Posterior vena cava (tissue), 2 donors: ENCODE measurements around the gene YIF1B. TPM values are rescaled to one million over a fixed set of nuclear protein-coding genes. Genes with fewer than 3 reads are reported as not detected.
"Not testable (repeated sequence)": the region's sequence is repeated elsewhere in the genome, so short reads cannot be mapped to it uniquely, and the experiment has no call there.

Experiments
- DNase-seq: peaks from one replicate; pipeline ENCODE4 v3.0.0-alpha.2; 2020; ENCODE audit warnings: low spot score
- intact Hi-C, 2 donors: fragments of 100-400 bp; cut with DNase I; formaldehyde crosslinking; loops; one replicate each; pipeline versions ENCODE4 v1.14.1 to v1.14.2; 2022 to 2023
- total RNA-seq, 2 donors: library from RNA; stranded (reverse); fragmentation: NEBNext Ultra II Directional; extraction: Animal tissue kit (Norgen Biotek cat#: 25700); gene quantifications; one replicate each; pipeline ENCODE4 v1.2.1, GENCODE V29; 2021
- donor health status: DM: yes; HTN: yes; CAD: no.
- donor health status: DM: yes; HTN: yes; CAD: no.

Gene YIF1B
- total RNA-seq, 2 donors from 2014 or later, result 16.5 to 23.2 TPM

DNA sequence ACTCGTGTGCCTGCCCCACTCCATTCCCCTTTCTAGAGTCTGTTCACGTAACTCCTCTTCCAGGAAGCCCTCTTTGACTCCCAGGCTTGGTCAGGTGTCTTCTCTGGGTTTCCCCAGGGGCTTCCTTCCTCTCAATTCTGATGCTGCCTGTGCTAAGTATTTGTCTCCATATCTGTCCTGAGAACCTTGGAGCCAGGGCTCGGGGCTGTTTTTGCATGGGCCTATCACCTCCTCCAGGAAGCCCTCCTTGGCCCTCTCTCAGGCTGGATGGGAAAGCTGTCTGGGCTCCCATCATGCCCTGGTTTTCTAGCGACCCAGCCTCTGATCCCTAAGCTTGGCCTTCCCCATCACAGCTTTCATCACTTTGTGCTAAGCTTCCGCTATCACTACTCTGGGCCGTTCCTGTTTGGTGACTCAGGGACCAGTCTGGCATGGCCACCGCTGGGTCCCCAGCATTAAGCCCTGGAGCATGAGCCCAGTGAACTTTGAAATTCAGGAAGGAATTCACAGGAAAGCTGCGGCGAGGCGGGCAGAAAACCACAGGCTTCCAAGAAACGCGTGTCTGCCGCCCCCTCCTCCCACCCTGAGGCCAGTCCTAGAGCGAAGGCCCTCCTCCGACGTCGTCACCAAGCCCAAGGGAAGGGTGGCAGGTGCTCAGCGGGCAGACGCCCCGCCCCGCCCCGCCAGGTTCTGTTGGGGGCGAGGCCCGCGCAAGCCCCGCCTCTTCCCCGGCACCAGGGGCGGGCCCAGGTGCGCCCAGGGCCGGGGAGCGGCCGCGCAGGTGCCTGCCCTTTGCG is 51.9 kb downstream of the YIF1B start:
- intact Hi-C loops, result no loop called here

DNA sequence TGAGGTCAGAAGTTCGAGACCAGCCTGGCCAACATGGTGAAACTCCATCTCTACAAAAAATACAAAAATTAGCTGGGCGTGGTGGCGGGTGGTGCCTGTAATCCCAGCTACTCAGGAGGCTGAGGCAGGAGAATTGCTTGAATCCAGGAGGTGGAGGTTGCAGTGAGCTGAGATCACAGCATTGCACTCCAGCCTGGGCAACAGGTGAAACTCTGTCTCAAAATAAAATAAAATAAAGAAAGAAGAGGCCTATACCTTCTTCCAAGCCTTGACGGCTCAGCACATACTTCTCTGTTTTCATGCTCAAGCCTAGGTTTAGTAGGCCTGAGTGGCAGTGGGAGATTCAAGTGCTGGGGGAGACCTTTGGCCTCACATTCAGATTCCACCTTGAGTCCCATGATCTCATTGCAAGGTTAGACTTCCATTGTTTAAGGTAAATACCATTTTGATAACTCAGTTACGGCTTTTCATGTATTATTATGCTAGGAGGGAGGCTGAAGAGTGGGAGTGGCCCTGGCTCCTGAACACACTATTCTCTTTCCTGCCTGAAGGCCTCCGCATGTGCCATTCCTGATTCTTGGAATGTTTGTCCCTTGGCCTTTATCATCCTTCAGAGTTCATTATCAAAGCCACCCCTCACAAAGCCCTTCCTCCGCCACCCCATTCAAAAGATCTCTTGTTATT is 53.0 kb downstream of the YIF1B start:
- no peak for DNase-seq
- intact Hi-C loops, result no loop called here

More for the DNA sequence above, 51.9 kb downstream of the YIF1B start:
- peak; percentile 85 for DNase-seq

DNA sequence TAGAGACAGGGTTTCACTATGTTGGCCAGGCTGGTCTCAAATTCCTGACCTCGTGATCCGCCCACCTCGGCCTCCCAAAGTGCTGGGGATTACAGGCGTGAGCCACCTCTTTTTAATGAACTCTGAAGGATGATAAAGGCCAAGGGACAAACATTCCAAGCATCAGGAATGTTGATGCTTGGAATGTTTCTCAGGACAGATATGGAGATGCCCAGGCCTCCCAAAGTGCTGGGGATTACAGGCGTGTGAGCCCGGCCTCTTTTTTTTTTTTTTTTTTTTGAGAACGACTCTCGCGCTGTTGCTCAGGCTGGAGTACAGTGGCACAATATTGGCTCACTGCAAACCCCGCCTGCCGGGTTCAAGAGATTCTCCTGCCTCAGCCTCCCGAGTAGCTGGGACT is 53.8 kb downstream of the YIF1B start:
- intact Hi-C loops, result loop anchor here in 1 of 2 donors (1.0 kb wide), 1 partner anchor 29 kb away; no protein-coding TSS in a partner anchor
- DNase-seq, result not testable (repeated sequence)

DNA sequence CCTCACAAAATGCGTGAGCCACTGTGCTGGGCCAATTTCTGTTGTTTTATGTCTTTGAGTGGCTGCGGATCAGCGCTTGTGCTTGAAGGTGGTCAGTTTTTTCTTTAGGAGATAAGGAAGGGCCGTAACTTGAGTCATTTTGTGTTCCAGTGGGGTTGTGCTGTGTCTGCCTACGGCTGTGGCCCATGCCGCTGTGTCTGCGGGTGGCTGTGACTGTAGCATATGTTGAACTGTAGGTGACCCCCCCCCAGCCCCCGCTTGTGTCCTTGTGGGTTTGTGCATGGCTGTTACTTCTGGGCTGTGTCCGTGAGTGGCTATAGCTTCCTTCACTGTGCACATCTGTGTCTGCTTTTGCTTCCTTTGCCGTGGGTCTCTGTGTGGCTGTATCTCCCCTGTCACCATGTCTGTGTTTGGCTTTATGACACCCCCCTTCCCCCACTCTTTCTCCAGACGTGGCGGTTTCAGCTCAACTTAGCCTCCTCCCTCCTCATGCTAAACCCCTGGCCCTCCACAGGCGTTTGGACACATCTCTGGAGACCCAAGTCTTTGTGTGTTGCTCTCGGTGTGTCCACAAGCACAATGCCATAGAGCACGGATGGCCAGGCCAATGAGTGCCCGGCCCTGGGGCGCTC is 60.2 kb downstream of the YIF1B start:
- intact Hi-C loops, result no loop called here
- no peak for DNase-seq

DNA sequence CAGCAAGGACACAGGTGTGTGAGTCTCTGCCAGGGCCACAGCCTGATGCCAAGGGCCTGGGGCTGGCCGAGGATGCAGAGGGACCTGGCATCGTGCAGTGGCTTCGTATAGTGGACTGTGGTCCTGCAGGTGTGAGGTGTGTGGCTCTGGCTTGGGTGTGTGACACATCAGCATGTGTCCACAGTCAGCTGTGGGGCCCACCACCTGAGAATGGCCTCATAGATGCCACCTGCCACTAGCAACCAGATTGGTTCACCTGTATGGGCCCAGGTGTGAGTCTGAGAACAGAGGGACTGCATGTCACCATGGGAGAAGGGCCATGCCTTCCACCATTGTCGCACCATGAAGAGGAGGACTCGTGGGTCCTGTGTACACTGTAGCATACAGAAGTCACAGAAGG is 62.0 kb downstream of the YIF1B start:
- DNase-seq, result no peak
- intact Hi-C loops, result loop anchor here in 1 of 2 donors (5.0 kb wide), 1 partner anchor 69 kb away; no protein-coding TSS in a partner anchor

Other genes starting within 250 kb of the YIF1B start
- under 1 TPM; 0.14 to 0.65 TPM for gene DPF1, start 91.7 kb downstream of the YIF1B start, total RNA-seq
- gene PPP1R14A, start 59.6 kb downstream of the YIF1B start, total RNA-seq, result 100 to 1,000 TPM; 314 to 462 TPM
- gene SPINT2, start 51.4 kb downstream of the YIF1B start, total RNA-seq, result 10 to 100 TPM; 25.1 to 39.7 TPM
- gene C19orf33, start 11.7 kb downstream of the YIF1B start, total RNA-seq, result 1 to 10 TPM; 1.1 to 1.2 TPM
- gene KCNK6, start 3.9 kb upstream of the YIF1B start, total RNA-seq, result 10 to 100 TPM; 10.2 to 14.5 TPM
- gene CATSPERG, start 19.9 kb upstream of the YIF1B start, total RNA-seq, result 1 to 10 TPM; 2.3 to 4.0 TPM
- 100 to 1,000 TPM; 121 to 139 TPM for gene PSMD8, start 58.6 kb upstream of the YIF1B start, total RNA-seq
- gene GGN, start 72.1 kb upstream of the YIF1B start, total RNA-seq, result 1 to 10 TPM in 1 of 2 donors, under 1 TPM in 1; 0.51 to 2.2 TPM
- gene SPRED3, start 72.8 kb upstream of the YIF1B start, total RNA-seq, result 1 to 10 TPM; 2.8 to 6.5 TPM
- gene FAM98C, start 87.1 kb upstream of the YIF1B start, total RNA-seq, result 10 to 100 TPM in 1 of 2 donors, 1 to 10 TPM in 1; 9.6 to 10.7 TPM
- 1 to 10 TPM; 3.9 to 6.6 TPM for gene RASGRP4, start 110.3 kb upstream of the YIF1B start, total RNA-seq
- gene RYR1, start 117.7 kb upstream of the YIF1B start, total RNA-seq, result 1 to 10 TPM; 1.3 to 5.6 TPM